GM06990 (cell line): Measurements from ENCODE around the gene ARHGEF10L.

Source experiments
- DNase-seq: peaks from one replicate; pipeline ENCODE4 v3.0.0-alpha.2; 2011; ENCODE audit not compliant: insufficient read length; ENCODE audit errors: extremely low read depth
- H3K27me3 ChIP-seq: replicated peaks from 2 replicates; pipeline ENCODE4 v1.6.0; 2011; ENCODE audit warnings: low read length; ENCODE audit not compliant: control insufficient read depth, insufficient read depth
- H3K36me3 ChIP-seq: 2 replicates; pipeline ENCODE4 v1.5.1; 2011; ENCODE audit warnings: low read length; ENCODE audit not compliant: control insufficient read depth, insufficient read depth
- H3K4me3 ChIP-seq: replicated peaks from 2 replicates; pipeline ENCODE4 v1.5.1; 2011; ENCODE audit warnings: low read depth, mild to moderate bottlenecking, control low read depth, low read length
- TF ChIP-seq, protein P1 (sequence below): IDR thresholded peaks from 2 replicates; pipeline ENCODE4 v1.5.1; 2011; ENCODE audit warnings: low read length, control low read depth, mild to moderate bottlenecking, inconsistent platforms; ENCODE audit not compliant: insufficient read depth, poor library complexity, severe bottlenecking

ARHGEF10L gene

DNA sequence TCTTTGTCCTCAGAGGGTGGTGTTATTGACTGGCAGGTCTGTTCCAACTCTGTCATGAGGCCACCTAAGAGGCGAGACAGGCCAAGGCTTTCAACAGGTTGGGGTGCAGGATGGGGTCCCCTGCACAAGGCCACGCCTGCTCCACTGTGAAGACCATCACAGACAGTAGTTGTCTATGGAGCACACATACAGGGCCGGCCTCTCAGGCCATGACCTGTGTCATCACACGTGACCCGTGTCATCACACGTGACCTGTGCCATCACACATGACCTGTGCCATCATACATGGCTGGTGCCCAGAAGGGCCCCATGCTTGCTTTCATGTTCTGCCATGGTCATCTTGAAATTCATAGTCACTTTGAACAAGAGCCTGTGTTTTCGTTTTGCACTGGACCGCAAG lies 91.9 kb downstream of the ARHGEF10L start:
- TF ChIP-seq, protein P1, sequence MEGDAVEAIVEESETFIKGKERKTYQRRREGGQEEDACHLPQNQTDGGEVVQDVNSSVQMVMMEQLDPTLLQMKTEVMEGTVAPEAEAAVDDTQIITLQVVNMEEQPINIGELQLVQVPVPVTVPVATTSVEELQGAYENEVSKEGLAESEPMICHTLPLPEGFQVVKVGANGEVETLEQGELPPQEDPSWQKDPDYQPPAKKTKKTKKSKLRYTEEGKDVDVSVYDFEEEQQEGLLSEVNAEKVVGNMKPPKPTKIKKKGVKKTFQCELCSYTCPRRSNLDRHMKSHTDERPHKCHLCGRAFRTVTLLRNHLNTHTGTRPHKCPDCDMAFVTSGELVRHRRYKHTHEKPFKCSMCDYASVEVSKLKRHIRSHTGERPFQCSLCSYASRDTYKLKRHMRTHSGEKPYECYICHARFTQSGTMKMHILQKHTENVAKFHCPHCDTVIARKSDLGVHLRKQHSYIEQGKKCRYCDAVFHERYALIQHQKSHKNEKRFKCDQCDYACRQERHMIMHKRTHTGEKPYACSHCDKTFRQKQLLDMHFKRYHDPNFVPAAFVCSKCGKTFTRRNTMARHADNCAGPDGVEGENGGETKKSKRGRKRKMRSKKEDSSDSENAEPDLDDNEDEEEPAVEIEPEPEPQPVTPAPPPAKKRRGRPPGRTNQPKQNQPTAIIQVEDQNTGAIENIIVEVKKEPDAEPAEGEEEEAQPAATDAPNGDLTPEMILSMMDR, result no peak
- no peak overlapping the region for H3K4me3 ChIP-seq
- no peaks in the 10 kb centered on the region for H3K36me3 ChIP-seq
- no peak for DNase-seq
- no peaks in the 10 kb centered on the region; the same call in 1 of the 2 replicates for H3K27me3 ChIP-seq

DNA sequence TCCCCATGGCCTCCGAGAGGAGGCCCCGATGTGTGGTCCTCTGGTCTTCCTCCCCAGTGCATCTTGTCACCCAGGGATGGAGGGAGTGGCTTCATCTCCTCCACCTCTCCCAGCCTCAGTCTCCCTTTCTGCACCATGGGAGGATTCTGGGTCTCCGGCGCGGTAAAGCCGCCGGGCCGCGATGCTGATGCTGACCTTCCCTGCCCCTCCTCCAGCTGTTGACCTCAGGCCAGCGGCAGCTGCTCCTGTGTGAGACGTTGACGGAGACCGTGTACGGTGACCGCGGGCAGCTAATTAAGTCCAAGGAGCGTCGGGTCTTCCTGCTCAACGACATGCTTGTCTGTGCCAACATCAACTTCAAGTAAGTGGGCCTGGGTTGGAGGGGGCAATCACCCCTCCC lies 92.6 kb downstream of the ARHGEF10L start:
- Histone ChIP-seq H3K4me3 (no peak overlapping the region), H3K36me3 (no peaks in the 10 kb centered on the region), H3K27me3 (no peaks in the 10 kb centered on the region; the same call in 1 of the 2 replicates)
- TF ChIP-seq, protein P1, result no peak
- no peak for DNase-seq

DNA sequence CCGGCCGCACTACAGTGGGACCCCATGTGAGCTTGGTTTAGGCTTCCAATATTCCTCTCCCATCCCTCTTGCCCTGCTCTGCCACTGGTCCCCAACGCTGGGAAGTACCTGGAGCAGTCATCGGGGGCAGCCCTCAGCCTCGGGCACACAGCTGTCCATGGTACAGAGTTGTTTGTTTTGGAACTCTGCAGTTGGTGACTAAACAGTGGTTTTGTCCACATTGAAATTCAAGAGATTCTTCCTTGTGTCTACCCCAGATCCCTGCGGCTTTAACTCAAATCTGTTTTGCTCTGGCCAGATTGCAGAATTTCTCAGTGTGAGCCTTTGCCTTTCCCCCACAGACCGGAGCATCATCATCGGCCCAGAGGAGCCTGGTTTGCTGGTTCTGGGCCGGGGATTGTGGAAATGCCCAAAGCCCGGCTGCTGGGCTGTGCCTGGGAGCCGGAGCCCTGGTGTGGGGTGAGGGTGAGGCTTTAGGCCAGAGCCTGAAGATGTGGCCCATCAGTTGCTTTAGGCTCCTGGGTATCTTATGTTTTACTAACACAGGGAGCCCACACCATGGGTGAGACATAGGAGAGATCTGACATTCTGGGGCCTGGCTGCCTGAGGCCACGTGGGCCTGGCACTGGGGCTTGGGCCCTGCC lies 93.2 kb downstream of the ARHGEF10L start:
- no peak overlapping the region for H3K4me3 ChIP-seq
- no peaks in the 10 kb centered on the region for H3K36me3 ChIP-seq
- TF ChIP-seq, protein P1, result no peak
- H3K27me3 ChIP-seq, result no peaks in the 10 kb centered on the region; the same call in 1 of the 2 replicates
- no peak for DNase-seq

DNA sequence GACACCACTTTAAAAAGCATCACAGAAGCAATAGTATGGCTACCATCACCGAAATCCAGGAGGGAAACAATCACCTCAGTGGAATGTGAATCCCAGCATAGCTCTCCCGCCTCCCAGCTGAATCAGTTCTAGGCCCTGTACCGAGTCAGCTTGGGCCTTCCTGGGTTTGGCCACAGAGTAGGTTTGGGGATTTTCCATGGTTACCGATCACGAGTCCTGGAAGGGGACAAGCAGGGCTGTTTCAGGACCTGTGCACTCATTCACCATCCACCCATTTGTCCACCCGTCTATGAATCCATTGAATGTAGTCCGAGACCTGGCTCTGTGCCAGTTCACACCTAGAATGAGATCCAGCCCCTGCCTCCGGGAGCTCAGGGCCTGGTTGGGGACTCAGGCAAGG lies 94.2 kb downstream of the ARHGEF10L start:
- TF ChIP-seq, protein P1, result no peak
- no peaks in the 10 kb centered on the region; the same call in 1 of the 2 replicates for H3K27me3 ChIP-seq
- no peak for DNase-seq
- H3K4me3 ChIP-seq, result no peak overlapping the region
- no peaks in the 10 kb centered on the region for H3K36me3 ChIP-seq

DNA sequence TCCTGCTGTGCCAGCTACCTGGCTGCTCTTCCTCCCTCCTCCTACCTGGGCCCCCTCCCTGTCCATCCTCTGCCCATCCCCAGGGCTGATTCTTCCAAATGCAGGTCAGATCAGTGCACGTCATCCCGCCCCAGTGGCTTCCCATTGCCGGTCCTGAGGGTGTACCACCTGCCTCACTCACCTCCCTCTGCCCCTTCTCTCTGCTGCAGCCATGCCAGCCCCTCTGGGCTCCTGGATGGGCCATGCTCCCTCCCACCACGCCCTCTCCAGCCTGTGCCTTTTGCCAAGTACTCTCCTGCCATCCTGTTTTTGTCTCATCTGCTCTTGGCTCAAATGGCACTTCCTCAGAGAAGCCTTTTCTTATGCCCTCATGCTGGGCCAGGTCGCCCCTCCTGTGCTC lies 95.8 kb downstream of the ARHGEF10L start:
- no peaks in the 10 kb centered on the region; the same call in 1 of the 2 replicates for H3K27me3 ChIP-seq
- TF ChIP-seq, protein P1, result no peak
- no peak for DNase-seq
- no peaks in the 10 kb centered on the region for H3K36me3 ChIP-seq
- no peak overlapping the region for H3K4me3 ChIP-seq
